Spleen (tissue), 11 donors: ENCODE results near the gene PLEKHM3. TPM values are rescaled to one million over a fixed set of nuclear protein-coding genes. Genes with fewer than 3 reads are reported as not detected.

Experiments used
- DNase-seq: peaks from one replicate; pipeline ENCODE4 v3.0.0-alpha.2; 2020
- H3K27ac ChIP-seq, 8 donors: fragments of 200-600 bp; sonication (generic) in 7 of 8; 1 replicate in 4 of 8; 2 replicates in 4 of 8; pipeline versions ENCODE4 v1.5.0 to v1.8.0; 2016 to 2021; ENCODE audit warnings: inconsistent platforms in 4 of 8, mild to moderate bottlenecking in 4 of 8, moderate library complexity in 1 of 8
- H3K27me3 ChIP-seq, 7 donors: fragments of 200-600 bp; sonication (generic) in 6 of 7; replicated peaks in 1 of 7; 1 replicate in 4 of 7; 2 replicates in 3 of 7; pipeline versions ENCODE4 v1.5.0 to v1.8.0; 2016 to 2021; ENCODE audit warnings: inconsistent platforms in 3 of 7, mild to moderate bottlenecking in 1 of 7
- H3K36me3 ChIP-seq, 6 donors: fragments of 200-600 bp; sonication (generic) in 5 of 6; 1 replicate in 4 of 6; 2 replicates in 2 of 6; pipeline versions ENCODE4 v1.5.0 to v1.8.0; 2016 to 2021; ENCODE audit warnings: inconsistent platforms in 2 of 6
- H3K4me1 ChIP-seq, 6 donors: fragments of 200-600 bp; sonication (generic) in 5 of 6; 1 replicate in 3 of 6; 2 replicates in 3 of 6; pipeline versions ENCODE4 v1.5.0 to v1.8.0; 2016 to 2021; ENCODE audit warnings: inconsistent platforms in 3 of 6
- H3K4me3 ChIP-seq, 8 donors: fragments of 200-600 bp; sonication (generic) in 7 of 8; 1 replicate in 4 of 8; 2 replicates in 4 of 8; pipeline versions ENCODE4 v1.5.0 to v1.8.0; 2016 to 2021; ENCODE audit warnings: inconsistent platforms in 4 of 8, mild to moderate bottlenecking in 4 of 8, moderate library complexity in 2 of 8
- H3K9me3 ChIP-seq, 8 donors: fragments of 200-600 bp; sonication (generic) in 7 of 8; 1 replicate in 4 of 8; 2 replicates in 4 of 8; pipeline versions ENCODE4 v1.5.0 to v1.8.0; 2016 to 2021; ENCODE audit warnings: inconsistent platforms in 4 of 8
- CTCF ChIP-seq, 11 experiments: fragments of 200-600 bp in 7 of 11; fragments of 450-650 bp in 4 of 11; sonication (generic) in 4 of 11; IDR thresholded peaks in 8 of 11; conservative IDR thresholded peaks in 3 of 11; 1 replicate in 7 of 11; 2 replicates in 4 of 11; pipeline versions ENCODE4 v1.4.0 to v1.8.0; 2016 to 2021; ENCODE audit warnings: antibody characterized with exemption in 11 of 11, inconsistent platforms in 4 of 11, mild to moderate bottlenecking in 1 of 11
- POLR2A ChIP-seq, 3 donors: fragments of 450-650 bp; IDR thresholded peaks; one replicate each; pipeline ENCODE4 v1.5.1; 2017; ENCODE audit warnings: antibody characterized with exemption in 3 of 3, mild to moderate bottlenecking in 1 of 3
- POLR2AphosphoS5 ChIP-seq, 3 donors: sonication (generic); formaldehyde crosslinking; IDR thresholded peaks; one replicate each; pipeline ENCODE4 v1.5.1; 2017; ENCODE audit warnings: antibody characterized with exemption in 3 of 3
- WGBS, 5 donors: extraction: QIAGEN DNeasy Blood & Tissue Kit in 3 of 5; methylation state at CpG; one replicate each; pipeline versions ENCODE4 v1.1.5 to v1.1.7; 2013 to 2018; 5-methylcytosine and 5-hydroxymethylcytosine counted together
- intact Hi-C: fragments of 100-400 bp; cut with DNase I; formaldehyde crosslinking; loops from one replicate; pipeline ENCODE4 v1.15.0; 2023; ENCODE audit warnings: low total_unique reads
- polyA plus RNA-seq, 3 donors: library from polyadenylated mRNA; stranded (reverse); fragments of 200-250 nt; gene quantifications; one replicate each; pipeline ENCODE4 v1.2.1, GENCODE V29; 2013
- total RNA-seq, 7 donors: library from RNA; depleted of rRNA in 3 of 7; stranded (reverse); fragments of >200 nt in 3 of 7; fragmentation: NEBNext Ultra II Directional in 4 of 7; extraction: Animal tissue kit (Norgen Biotek cat#: 25700) in 4 of 7; gene quantifications; one replicate each; pipeline versions ENCODE4 v1.1.0 to v1.2.1, GENCODE V29; 2016 to 2021
- donor health status: healthy with polysubstance abuse.
- donor health status: DM: no; HTN: no; CAD: no; lungs with moderate emphysema.
- donor health status: DM: no; HTN: no; CAD: no.
- donor health status: Bipolar disorder and iron deficiency.
- donor health status: healthy.
- donor health status: DM: no; HTN: no; CAD: no.
- donor health status: DM: yes; HTN: yes; CAD: no.

Gene PLEKHM3
- total and polyA plus RNA-seq, 10 donors: 2.4 to 24.3 (median 18.3) TPM

- intact Hi-C loops: no loop called here
- Histone ChIP-seq H3K4me3 (no peak overlapping the region), H3K4me1 (peaks cover 0 to 22% (median 0%) of the 10 kb centered on the region in 6 donors), H3K36me3 (peaks cover 0 to 11% (median 2%) of the 10 kb centered on the region in 6 donors), H3K9me3 (no peaks in the 10 kb centered on the region), H3K27me3 (no peaks in the 10 kb centered on the region), H3K27ac (no peak overlapping the region)
- 82 to 94% (median 88%) methylated on average over 3 of the region's 3 CpGs for WGBS, 5 donors
- TF ChIP-seq POLR2AphosphoS5 (IDR thresholded peaks at IDR 0.05) (no peak), CTCF (IDR thresholded peaks at IDR 0.05 in 8 of 11, conservative IDR thresholded peaks at IDR 0.05 in 3 of 11) (no peak), POLR2A (IDR thresholded peaks at IDR 0.05) (no peak)
- no peak for DNase-seq
Measured at GRCh38 chr2:208006337-208006736, 19.0 kb downstream of the PLEKHM3 start.

- peaks cover 0 to 50% (median 15%) of the 10 kb centered on the region in 6 donors for H3K36me3 ChIP-seq
- no peaks in the 10 kb centered on the region for H3K9me3 ChIP-seq
- H3K27me3 ChIP-seq: no peaks in the 10 kb centered on the region
- peaks cover 0 to 18% (median 0%) of the 10 kb centered on the region in 6 donors for H3K4me1 ChIP-seq
- WGBS, 5 donors: 91 to 95% (median 93%) methylated on average over 5 of the region's 5 CpGs
- H3K27ac ChIP-seq: no peak overlapping the region
- TF ChIP-seq CTCF (IDR thresholded peaks at IDR 0.05 in 8 of 11, conservative IDR thresholded peaks at IDR 0.05 in 3 of 11): no peak
- TF ChIP-seq POLR2A (IDR thresholded peaks at IDR 0.05): no peak
- TF ChIP-seq POLR2AphosphoS5 (IDR thresholded peaks at IDR 0.05): no peak
- no peak overlapping the region for H3K4me3 ChIP-seq
- intact Hi-C loops: no loop called here
- no peak for DNase-seq
Measured at GRCh38 chr2:208001924-208002323, 23.4 kb downstream of the PLEKHM3 start.

GRCh38 chr2:208000701-208001395 is 24.5 kb downstream of the PLEKHM3 start:
- no peak for TF ChIP-seq POLR2A (IDR thresholded peaks at IDR 0.05)
- TF ChIP-seq POLR2AphosphoS5 (IDR thresholded peaks at IDR 0.05): no peak
- TF ChIP-seq CTCF (IDR thresholded peaks at IDR 0.05 in 8 of 11, conservative IDR thresholded peaks at IDR 0.05 in 3 of 11): no peak
- WGBS, 5 donors: 92 to 99% (median 96%) methylated on average over 10 of the region's 10 CpGs
- intact Hi-C loops: no loop called here
- Histone ChIP-seq H3K27me3 (no peaks in the 10 kb centered on the region), H3K4me1 (peaks cover 0 to 23% (median 0%) of the 10 kb centered on the region in 6 donors), H3K4me3 (no peak overlapping the region), H3K36me3 (peaks cover 0 to 50% (median 15%) of the 10 kb centered on the region in 6 donors), H3K9me3 (no peaks in the 10 kb centered on the region), H3K27ac (no peak overlapping the region)
- no peak for DNase-seq

GRCh38 chr2:207996848-207997247 is 28.5 kb downstream of the PLEKHM3 start:
- peaks cover 0 to 34% (median 4%) of the 10 kb centered on the region in 6 donors for H3K4me1 ChIP-seq
- H3K4me3 ChIP-seq: no peak overlapping the region
- no peak overlapping the region for H3K27ac ChIP-seq
- 64 to 95% (median 71%) methylated on average over 2 of the region's 2 CpGs for WGBS, 5 donors
- no peak for DNase-seq
- no peaks in the 10 kb centered on the region for H3K27me3 ChIP-seq
- H3K36me3 ChIP-seq: peaks cover 0 to 48% (median 15%) of the 10 kb centered on the region in 6 donors
- intact Hi-C loops: no loop called here
- TF ChIP-seq CTCF (IDR thresholded peaks at IDR 0.05 in 8 of 11, conservative IDR thresholded peaks at IDR 0.05 in 3 of 11) (no peak), POLR2A (IDR thresholded peaks at IDR 0.05) (no peak), POLR2AphosphoS5 (IDR thresholded peaks at IDR 0.05) (no peak)
- no peaks in the 10 kb centered on the region for H3K9me3 ChIP-seq
